B cell (primary cell): ENCODE results near the gene SIRPB1. TPM values are rescaled to one million over a fixed set of nuclear protein-coding genes. Genes with fewer than 3 reads are reported as not detected.

ENCODE experiments used
- ATAC-seq: fragments of 200-7000 bp; cut with Tn5 transposase; one replicate; pipeline ENCODE4 v1.10.0; 2021; ENCODE audit warnings: low read depth, mild to moderate bottlenecking, moderate number of reproducible peaks, moderate library complexity
- CTCF ChIA-PET: fragments of 350-600 bp; sonication (Branson Sonifier 250); formaldehyde crosslinking; loops from one replicate; lab custom pipeline; 2021; ENCODE audit warnings: antibody characterized with exemption, inconsistent platforms; lab: Charles Lee
- POLR2A ChIA-PET: fragments of 350-600 bp; sonication (Branson Sonifier 250); formaldehyde crosslinking; loops from one replicate; lab custom pipeline; 2021; ENCODE audit warnings: antibody characterized with exemption; lab: Charles Lee
- DNase-seq: peaks from one replicate; pipeline ENCODE4 v3.0.0; 2013
- H2AFZ ChIP-seq: 2 replicates; pipeline ENCODE4 v1.6.1; 2012; ENCODE audit warnings: mild to moderate bottlenecking, low read depth, low read length; ENCODE audit not compliant: insufficient read depth, poor library complexity, severe bottlenecking
- H3K27ac ChIP-seq, 2 donors: 1 replicate in 1 of 2; 2 replicates in 1 of 2; pipeline ENCODE4 v1.5.1; 2012 to 2013; ENCODE audit warnings: low read length in 2 of 2, mild to moderate bottlenecking in 2 of 2, moderate library complexity in 1 of 2
- H3K27me3 ChIP-seq, 4 experiments: fragments of 200-600 bp in 1 of 4; sonication (generic) in 1 of 4; replicated peaks in 1 of 4; 1 replicate in 2 of 4; 2 replicates in 2 of 4; pipeline versions ENCODE4 v1.6.1 to v1.7.0; 2013 to 2016; ENCODE audit warnings: low read length in 3 of 4, mild to moderate bottlenecking in 2 of 4, mixed read lengths in 1 of 4, moderate library complexity in 1 of 4; ENCODE audit not compliant: insufficient read depth in 4 of 4, control insufficient read depth in 3 of 4; ENCODE audit errors: control extremely low read depth in 1 of 4
- H3K36me3 ChIP-seq, 2 experiments: replicated peaks in 1 of 2; 1 replicate in 1 of 2; 2 replicates in 1 of 2; pipeline versions ENCODE4 v1.6.1 to v1.7.1; 2013; ENCODE audit warnings: low read length in 1 of 2; ENCODE audit not compliant: insufficient read depth in 2 of 2, control insufficient read depth in 1 of 2; ENCODE audit errors: control extremely low read depth in 1 of 2, extremely low read depth in 1 of 2
- H3K4me1 ChIP-seq, 2 donors: fragments of 200-600 bp in 1 of 2; sonication (generic) in 1 of 2; 1 replicate in 1 of 2; 2 replicates in 1 of 2; pipeline versions ENCODE4 v1.5.1 to v1.6.1; 2013 to 2017; ENCODE audit warnings: low read length in 2 of 2; ENCODE audit not compliant: control insufficient read depth in 2 of 2, insufficient read depth in 2 of 2
- H3K4me2 ChIP-seq: replicated peaks from 2 replicates; pipeline ENCODE3; 2012; ENCODE audit warnings: mild to moderate bottlenecking, low read depth, low read length; ENCODE audit not compliant: poor library complexity, severe bottlenecking
- H3K4me3 ChIP-seq, 5 experiments: fragments of 200-600 bp in 1 of 5; sonication (generic) in 1 of 5; 1 replicate in 3 of 5; 2 replicates in 2 of 5; pipeline versions ENCODE4 v1.5.1 to v1.7.0; 2011 to 2016; ENCODE audit warnings: low read length in 4 of 5, mild to moderate bottlenecking in 4 of 5, low read depth in 2 of 5, control low read depth in 1 of 5, moderate library complexity in 1 of 5; ENCODE audit not compliant: insufficient read depth in 1 of 5; ENCODE audit errors: control extremely low read depth in 1 of 5, extremely low read depth in 1 of 5
- H3K79me2 ChIP-seq: fragments of 200-600 bp; sonication (generic); one replicate; pipeline ENCODE4 v1.6.0; 2016; ENCODE audit warnings: low read length; ENCODE audit not compliant: control insufficient read depth, insufficient read depth
- H3K9ac ChIP-seq: fragments of 200-600 bp; sonication (generic); 2 replicates; pipeline ENCODE4 v1.6.1; 2017; ENCODE audit warnings: mild to moderate bottlenecking, low read length, moderate library complexity
- H3K9me3 ChIP-seq, 3 donors: one replicate each; pipeline versions ENCODE4 v1.6.1 to v1.7.1; 2013; ENCODE audit warnings: low read length in 2 of 3; ENCODE audit not compliant: control insufficient read depth in 2 of 3, insufficient read depth in 1 of 3; ENCODE audit errors: control extremely low read depth in 1 of 3
- H4K20me1 ChIP-seq: 2 replicates; pipeline ENCODE4 v1.6.0; 2012; ENCODE audit warnings: mild to moderate bottlenecking, low read length; ENCODE audit not compliant: insufficient read depth, control insufficient read depth, poor library complexity, severe bottlenecking
- H3K27ac Mint-ChIP-seq: one replicate; pipeline ENCODE4 v1.8.0; 2021; ENCODE audit warnings: mixed read lengths
- H3K27me3 Mint-ChIP-seq: one replicate; pipeline ENCODE4 v1.8.0; 2021; ENCODE audit warnings: mixed read lengths
- H3K4me1 Mint-ChIP-seq: one replicate; pipeline ENCODE4 v1.8.0; 2021; ENCODE audit warnings: mixed read lengths
- H3K4me3 Mint-ChIP-seq: one replicate; pipeline ENCODE4 v1.8.0; 2021; ENCODE audit warnings: mixed read lengths
- H3K9me3 Mint-ChIP-seq: one replicate; pipeline ENCODE4 v1.8.0; 2022; ENCODE audit warnings: mixed read lengths; ENCODE audit not compliant: insufficient read depth
- CTCF ChIP-seq: fragments of 200-600 bp; IDR thresholded peaks from one replicate; pipeline ENCODE4 v1.8.0; 2022; ENCODE audit warnings: antibody characterized with exemption, mild to moderate bottlenecking
- EZH2 ChIP-seq: IDR thresholded peaks from 2 replicates; pipeline ENCODE4 v1.6.1; 2012; ENCODE audit warnings: borderline replicate concordance, low read depth, mild to moderate bottlenecking, moderate library complexity, low read length; ENCODE audit not compliant: insufficient read depth, poor library complexity, severe bottlenecking
- WGBS: methylation state at CpG from one replicate; pipeline ENCODE4 v1.1.5; 2013; ENCODE audit warnings: missing lambda C conversion rate; ENCODE audit not compliant: insufficient coverage; 5-methylcytosine and 5-hydroxymethylcytosine counted together
- intact Hi-C: fragments of 100-400 bp; cut with micrococcal nuclease; formaldehyde crosslinking; loops from one replicate; pipeline ENCODE4 v1.10.0; 2022
- polyA plus RNA-seq: library from polyadenylated mRNA; depleted of rRNA; stranded (reverse); fragments of >200 nt; gene quantifications from 2 replicates; pipeline ENCODE4 v1.2.3, GENCODE V29; 2012
- total RNA-seq, 2 donors: library from RNA; stranded (reverse); fragments of 120-200 nt in 1 of 2; gene quantifications; 1 replicate in 1 of 2; 2 replicates in 1 of 2; pipeline versions ENCODE4 v1.2.3 to v1.2.4, GENCODE V29; 2013 to 2022

The SIRPB1 gene
- total and polyA plus RNA-seq, 2 donors (not counting 1 experiment from before 2014, with no cell fraction given): 1.3 to 1.7 TPM

- no peak overlapping the region for H2AFZ ChIP-seq
- H3K79me2 ChIP-seq: no peaks in the 10 kb centered on the region
- no peak overlapping the region for H3K4me2 ChIP-seq
- H3K27me3 ChIP-seq: no peaks in the 10 kb centered on the region
- no peaks in the 10 kb centered on the region for H3K9me3 ChIP-seq
- no peak overlapping the region for H3K27ac Mint-ChIP-seq
- no peaks in the 10 kb centered on the region for H3K36me3 ChIP-seq
- no peak overlapping the region for H3K4me3 ChIP-seq
- peaks cover 6% of the 10 kb centered on the region for H3K9me3 Mint-ChIP-seq
- no peak overlapping the region for H3K27ac ChIP-seq
- ATAC-seq (no peak), DNase-seq (no peak)
- H3K27me3 Mint-ChIP-seq: peaks cover 5% of the 10 kb centered on the region
- no peaks in the 10 kb centered on the region for H4K20me1 ChIP-seq
- no peak overlapping the region for H3K9ac ChIP-seq
- ChIA-PET POLR2A (no interaction called here), CTCF (no interaction called here)
- peaks cover 11% of the 10 kb centered on the region for H3K4me1 Mint-ChIP-seq
- intact Hi-C loops: no loop called here
- H3K4me3 Mint-ChIP-seq: no peak overlapping the region
- 100% methylated on average over 1 of the region's 2 CpGs for WGBS
- TF ChIP-seq CTCF (no peak), EZH2 (no peak)
- peaks cover 12 to 19% of the 10 kb centered on the region in 2 donors for H3K4me1 ChIP-seq
Observed at GRCh38 chr20:1636621-1637020, 16.8 kb upstream of the SIRPB1 start.

- ChIA-PET POLR2A (no interaction called here), CTCF (interaction anchor here (0.7 kb wide), 1 partner anchor 330 kb away, joined by 3 read pairs; no protein-coding TSS in a partner anchor)
- Mint-ChIP-seq H3K27ac (no peak overlapping the region), H3K4me3 (no peak overlapping the region), H3K27me3 (peaks cover 5% of the 10 kb centered on the region), H3K4me1 (peaks cover 11% of the 10 kb centered on the region), H3K9me3 (peaks cover 6% of the 10 kb centered on the region)
- no peaks in the 10 kb centered on the region for H3K79me2 ChIP-seq
- H3K4me3 ChIP-seq: no peak overlapping the region
- no peaks in the 10 kb centered on the region for H3K36me3 ChIP-seq
- H3K27ac ChIP-seq: no peak overlapping the region
- no peak overlapping the region for H3K9ac ChIP-seq
- 88% methylated on average over 6 of the region's 10 CpGs for whole genome bisulfite sequencing
- TF ChIP-seq EZH2 (no peak), CTCF (no peak)
- peaks cover 5 to 10% of the 10 kb centered on the region in 2 donors for H3K4me1 ChIP-seq
- no peak overlapping the region for H2AFZ ChIP-seq
- no peak for ATAC-seq
- H3K9me3 ChIP-seq: no peaks in the 10 kb centered on the region
- no peak overlapping the region for H3K4me2 ChIP-seq
- intact Hi-C loops: no loop called here
- H4K20me1 ChIP-seq: no peaks in the 10 kb centered on the region
- DNase-seq: no peak
- no peaks in the 10 kb centered on the region for H3K27me3 ChIP-seq
Observed at GRCh38 chr20:1635291-1635979, 15.6 kb upstream of the SIRPB1 start.
